ENCODE data around the gene HEATR1.
"Not testable (repeated sequence)": the region's sequence is repeated elsewhere in the genome, so short reads cannot be mapped to it uniquely, and the experiment has no call there.

The HEATR1 gene

DNA sequence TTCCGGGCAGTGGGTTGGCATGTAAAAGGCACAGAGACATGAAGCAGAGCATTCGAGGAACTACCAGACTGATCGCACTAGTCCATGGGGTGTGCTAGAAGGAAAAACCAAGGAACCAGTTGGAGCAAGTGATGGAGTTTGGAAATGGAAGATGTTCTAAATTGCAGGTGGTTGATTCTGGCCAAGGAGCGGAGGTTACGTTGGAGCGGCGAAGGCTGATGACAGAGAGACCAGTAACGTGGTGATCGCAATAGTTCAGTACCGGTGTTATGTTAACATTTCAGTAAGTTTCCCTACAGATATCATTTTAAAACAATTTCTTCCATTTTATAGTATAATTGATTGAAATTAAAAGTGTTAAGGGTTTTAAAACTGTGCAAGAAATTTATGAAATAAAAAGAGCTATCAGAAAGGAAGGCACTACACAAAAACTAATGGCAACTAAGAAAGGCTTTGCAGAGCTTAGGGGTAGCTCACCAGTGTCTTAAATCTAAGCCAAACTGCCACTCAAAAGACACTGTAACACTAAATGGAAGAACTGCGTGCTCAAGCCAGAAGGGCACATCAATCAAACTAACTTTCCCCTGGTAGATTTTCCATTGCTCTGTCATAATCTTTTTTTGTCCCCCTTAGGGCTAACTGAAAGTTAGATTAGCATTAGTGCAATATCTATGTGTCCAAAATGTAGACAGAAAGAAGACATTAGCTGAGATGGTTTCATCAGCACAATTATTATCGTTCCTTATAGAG, 11.3 kb upstream of the HEATR1 start:
- H3K4me3 ChIP-seq (ENCODE audit: low read length), result no peak overlapping the region
- no peak for TF ChIP-seq ZNF274 (IDR thresholded peaks at IDR 0.05; ENCODE audit: low read depth, low read length)

DNA sequence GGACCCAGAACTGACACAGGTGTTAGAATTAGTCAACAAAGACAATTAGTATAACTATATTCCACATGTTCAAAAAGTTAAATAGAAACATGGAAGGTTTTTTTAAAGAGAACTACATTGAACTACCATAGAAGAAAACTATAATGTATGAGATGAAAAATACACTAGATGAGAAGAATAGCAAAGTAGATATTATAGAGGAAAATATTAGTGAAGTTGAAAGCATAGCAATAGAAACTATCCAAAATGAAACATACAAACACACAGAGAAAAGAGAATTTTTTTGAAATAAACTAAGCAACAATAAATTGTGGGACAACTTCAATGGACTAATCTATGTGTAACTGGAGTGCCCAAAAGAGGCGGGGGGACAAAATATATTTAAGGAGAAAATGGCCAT, 8.0 kb upstream of the HEATR1 start:
- TF ChIP-seq ZNF274 (IDR thresholded peaks at IDR 0.05; ENCODE audit: low read depth, low read length), result no peak
- H3K4me3 ChIP-seq (ENCODE audit: low read length), result no peak overlapping the region

DNA sequence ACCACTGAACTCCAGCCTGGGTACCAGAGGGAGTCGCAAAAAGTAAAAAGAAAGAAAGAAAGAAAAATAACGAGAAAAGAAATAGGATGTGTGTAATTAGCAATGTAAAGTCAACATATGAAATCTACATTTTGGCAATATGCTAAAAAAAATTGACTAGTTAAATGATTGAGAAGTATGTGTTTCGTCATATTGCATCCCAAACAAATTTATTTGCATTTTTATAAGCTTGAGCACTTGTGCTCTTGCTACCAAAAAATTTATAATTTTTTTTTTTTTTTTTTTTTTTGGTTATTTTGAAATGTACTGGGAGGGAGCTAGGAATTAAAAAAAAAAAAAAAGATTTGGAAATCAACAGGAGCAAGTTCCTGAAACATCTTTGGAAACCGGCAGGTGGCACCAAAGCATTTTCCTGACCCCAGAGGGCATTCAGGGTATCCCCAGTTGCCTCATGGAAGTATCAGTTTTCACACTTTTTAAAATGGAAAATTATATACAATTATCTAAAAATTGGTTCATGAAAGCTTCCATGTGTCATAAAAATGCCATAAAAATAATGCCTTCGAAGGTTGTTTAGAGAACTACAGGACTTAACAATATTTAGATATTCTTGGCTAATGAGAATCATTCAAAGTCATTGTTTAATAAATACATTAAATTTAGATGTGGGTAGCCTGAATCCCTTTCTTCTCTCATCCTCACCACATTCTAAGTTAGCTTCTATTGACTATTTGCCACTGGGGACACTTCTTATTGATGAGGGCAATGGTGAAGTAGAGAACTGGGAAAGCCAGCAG, 4.8 kb upstream of the HEATR1 start:
- H3K4me3 ChIP-seq (ENCODE audit: low read length), result no peak overlapping the region
- no peak for TF ChIP-seq ZNF274 (IDR thresholded peaks at IDR 0.05; ENCODE audit: low read depth, low read length)

DNA sequence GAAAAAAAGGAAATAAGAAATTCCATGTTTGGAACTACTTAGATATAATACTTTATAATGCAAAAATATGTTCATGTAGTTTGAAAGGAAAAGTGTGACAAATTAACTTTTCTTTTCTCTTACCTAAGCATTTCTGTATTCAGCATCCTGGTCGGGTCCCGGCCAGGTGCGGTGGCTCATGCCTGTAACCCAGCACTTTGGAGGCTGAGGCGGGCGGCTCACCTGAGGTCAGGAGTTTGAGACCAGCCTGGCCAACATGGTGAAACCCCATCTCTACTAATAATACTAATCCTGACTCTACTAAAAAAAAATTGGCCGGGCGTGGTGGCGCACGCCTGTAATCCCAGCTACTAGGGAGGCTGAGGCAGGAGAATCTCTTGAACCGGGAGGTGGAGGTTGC, 3.3 kb upstream of the HEATR1 start:
- not testable (repeated sequence) for H3K4me3 ChIP-seq (ENCODE audit: low read length)

DNA sequence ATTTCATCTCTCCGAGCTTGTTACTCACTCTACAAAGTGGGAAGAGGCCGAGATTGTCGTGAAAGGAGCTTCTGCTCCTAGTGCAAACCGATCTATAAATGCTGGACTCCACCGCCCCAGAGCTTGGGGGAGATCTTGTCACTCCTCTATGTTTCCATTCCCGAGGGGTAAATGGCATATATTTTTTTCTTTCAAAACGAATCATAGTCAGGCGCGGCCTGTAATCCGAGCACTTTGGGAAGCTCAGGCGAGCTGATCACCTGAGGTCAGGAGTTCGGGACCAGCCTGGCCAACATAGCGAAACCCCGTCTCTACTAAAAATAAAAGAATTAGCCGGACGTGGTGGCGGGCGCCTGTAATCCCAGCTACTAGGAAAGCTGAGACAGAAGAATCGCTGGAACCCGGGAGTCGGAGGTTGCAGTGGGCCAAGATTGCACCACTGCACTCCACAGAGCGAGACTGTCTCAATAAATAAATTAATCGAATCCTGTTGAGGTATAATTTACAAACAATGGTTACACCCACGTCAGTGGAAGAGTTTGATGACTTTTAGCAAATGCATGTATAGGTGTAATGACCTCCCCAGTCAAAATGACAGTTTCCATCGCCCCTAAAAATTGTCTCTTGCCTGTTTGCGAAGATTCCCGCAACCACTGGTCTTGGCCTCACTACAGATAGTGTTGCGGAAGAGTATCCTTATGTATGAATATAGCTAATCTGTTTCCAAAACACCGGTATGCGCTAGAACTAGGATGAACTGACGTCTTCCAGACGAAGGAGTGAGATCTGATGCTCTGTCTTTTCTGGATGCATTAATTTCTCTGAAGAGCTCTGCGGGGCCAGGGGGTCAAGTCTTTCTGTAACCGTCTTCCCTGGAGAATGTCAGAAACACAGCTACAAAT, 840 bp upstream of the HEATR1 start:
- TF ChIP-seq ZNF274 (IDR thresholded peaks at IDR 0.05; ENCODE audit: low read depth, low read length), result no peak
- peak overlapping the region; percentile 96 for H3K4me3 ChIP-seq (ENCODE audit: low read length)

DNA sequence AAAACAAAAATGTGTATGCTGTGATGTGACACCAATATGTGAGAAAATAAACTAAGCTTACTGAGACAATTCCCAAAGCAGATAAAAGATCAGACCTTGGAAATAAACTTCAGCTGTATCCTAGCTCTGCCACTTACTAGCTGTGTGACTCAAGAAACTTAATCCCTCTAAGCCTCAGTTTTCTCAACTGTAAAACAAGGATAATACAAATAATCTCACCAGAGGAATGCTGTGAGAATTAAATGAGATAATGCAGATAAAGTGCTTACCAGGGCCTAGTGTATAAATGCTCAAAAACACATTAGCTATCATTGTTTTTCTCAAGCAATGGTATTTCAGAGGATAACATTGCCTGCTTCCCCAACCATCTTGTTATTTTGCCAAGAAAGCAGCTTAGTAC, 2.1 kb downstream of the HEATR1 start:
- no peak overlapping the region for H3K4me3 ChIP-seq (ENCODE audit: low read length)

DNA sequence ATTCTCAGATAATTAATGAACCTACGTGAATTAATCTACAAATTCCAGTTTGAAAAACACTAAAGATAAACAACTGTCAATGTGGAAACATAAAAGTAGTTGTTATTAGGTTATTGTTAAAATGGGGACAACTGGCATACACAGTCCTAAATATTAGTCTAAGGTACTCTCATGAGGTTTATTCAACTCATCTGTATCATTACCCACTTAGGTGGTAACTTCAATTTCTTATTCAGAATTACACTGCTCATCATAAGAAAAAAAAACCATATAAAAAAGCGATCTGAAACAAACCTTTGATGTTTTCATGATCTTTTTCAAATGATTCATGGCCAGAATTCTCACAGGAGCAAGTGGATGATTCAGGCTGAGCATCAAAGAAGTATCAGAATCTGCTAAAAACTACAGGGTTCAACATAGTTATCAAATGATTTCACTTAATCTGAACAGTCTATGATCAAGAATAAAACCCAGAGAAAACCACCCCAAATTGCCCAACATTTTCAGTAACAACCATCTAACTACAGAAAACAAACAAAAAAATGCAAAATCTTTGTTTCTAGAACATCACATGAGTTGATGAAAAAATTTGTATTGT, 13.7 kb downstream of the HEATR1 start:
- no peak for TF ChIP-seq ZNF274 (IDR thresholded peaks at IDR 0.05; ENCODE audit: low read depth, low read length)
- H3K4me3 ChIP-seq (ENCODE audit: low read length), result no peak overlapping the region

More for the DNA sequence above, 2.1 kb downstream of the HEATR1 start:
- TF ChIP-seq ZNF274 (IDR thresholded peaks at IDR 0.05; ENCODE audit: low read depth, low read length), result no peak

DNA sequence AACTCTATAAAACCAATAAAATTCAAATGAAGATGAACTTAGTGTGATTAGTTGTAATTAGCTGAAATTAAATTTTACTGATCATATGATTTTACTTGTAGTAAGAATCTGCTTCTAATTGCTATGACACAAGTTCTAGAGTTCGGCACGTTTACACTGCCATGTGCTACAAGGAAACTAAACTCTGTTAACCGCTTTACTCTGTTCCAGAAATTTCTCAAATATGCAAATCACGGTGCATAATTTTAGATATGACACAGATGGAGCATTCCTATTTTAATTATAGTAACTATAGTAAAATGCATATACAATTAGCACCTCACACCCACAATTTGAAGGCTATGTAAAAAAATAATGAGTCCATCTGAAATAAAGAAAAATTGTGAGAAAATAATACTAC, 14.8 kb downstream of the HEATR1 start:
- H3K4me3 ChIP-seq (ENCODE audit: low read length), result no peak overlapping the region
- no peak for TF ChIP-seq ZNF274 (IDR thresholded peaks at IDR 0.05; ENCODE audit: low read depth, low read length)

DNA sequence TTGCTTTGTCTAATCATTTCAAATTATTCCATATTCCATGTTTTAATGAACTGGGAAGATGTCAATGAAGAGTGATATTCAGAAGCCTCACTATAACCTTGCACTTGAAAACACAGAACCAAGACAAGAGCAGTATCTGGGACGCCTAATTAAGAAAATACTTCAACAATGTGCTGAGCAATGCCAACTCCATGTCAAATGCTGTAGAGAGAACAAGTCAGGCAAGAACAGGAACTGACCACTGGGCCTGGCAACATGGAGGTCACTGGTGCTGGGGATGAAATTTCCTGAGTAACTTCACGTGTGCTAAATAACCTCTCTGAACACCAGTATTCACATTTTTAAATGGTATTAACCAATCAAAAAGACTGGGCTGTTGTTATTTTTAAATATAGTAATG, 22.8 kb downstream of the HEATR1 start:
- no peak overlapping the region for H3K4me3 ChIP-seq (ENCODE audit: low read length)
- TF ChIP-seq ZNF274 (IDR thresholded peaks at IDR 0.05; ENCODE audit: low read depth, low read length), result no peak

DNA sequence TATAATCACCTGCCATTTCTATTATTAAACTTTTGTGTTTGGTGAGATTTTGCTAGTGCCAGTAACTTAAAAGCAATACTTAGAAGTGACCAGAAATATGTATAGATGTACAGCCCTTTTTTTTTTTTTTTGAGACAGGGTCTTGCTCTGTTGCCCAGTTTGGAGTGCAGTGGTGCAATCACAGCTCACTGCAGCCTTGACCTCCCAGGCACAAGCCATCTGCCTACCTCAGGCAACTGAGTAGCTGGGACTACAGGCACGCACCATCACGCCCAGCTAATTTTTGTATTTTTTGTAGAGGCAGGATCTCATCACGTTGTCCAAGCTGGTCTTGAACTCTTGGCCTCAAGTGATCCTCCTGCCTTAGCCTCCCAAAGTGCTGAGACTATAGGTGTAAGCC, 23.9 kb downstream of the HEATR1 start:
- not testable (repeated sequence) for H3K4me3 ChIP-seq (ENCODE audit: low read length)

DNA sequence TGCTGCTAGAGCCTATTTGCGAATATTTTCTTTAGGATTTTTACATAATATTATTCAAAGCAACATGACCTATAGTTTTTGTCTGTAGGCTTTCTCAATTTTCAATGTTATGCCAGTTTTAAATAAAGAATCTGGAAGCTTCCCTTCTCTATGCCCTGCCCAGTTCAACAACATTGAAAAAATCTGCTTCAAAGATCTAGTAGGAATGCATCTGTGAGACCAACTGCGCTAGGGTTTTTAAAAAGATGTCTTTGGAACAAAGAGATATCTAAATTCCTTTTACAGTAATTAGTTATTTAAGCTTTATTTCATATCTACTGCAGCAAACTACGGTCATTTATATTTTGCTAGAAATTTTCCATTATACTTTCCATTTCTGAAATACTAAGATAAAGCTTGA, 25.7 kb downstream of the HEATR1 start:
- no peak overlapping the region for H3K4me3 ChIP-seq (ENCODE audit: low read length)
- TF ChIP-seq ZNF274 (IDR thresholded peaks at IDR 0.05; ENCODE audit: low read depth, low read length), result no peak

DNA sequence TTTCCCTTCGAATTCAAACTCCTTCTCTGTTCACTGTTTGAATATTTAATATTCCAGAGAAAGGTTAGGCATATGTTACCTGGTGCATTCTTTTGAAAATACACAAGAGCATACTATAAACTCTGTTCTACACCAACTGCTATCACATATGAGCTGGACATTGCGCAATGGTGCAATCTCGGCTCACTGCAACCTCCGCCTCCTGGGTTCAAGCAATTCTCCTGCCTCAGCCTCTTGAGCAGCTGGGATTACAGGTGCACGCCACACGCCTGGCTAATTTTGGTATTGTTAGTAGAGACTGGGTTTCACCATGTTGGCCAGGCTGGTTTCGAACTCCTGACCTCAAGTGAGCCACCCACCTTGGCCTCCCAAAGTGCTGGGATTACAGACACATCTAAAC, 27.3 kb downstream of the HEATR1 start:
- not testable (repeated sequence) for H3K4me3 ChIP-seq (ENCODE audit: low read length)

DNA sequence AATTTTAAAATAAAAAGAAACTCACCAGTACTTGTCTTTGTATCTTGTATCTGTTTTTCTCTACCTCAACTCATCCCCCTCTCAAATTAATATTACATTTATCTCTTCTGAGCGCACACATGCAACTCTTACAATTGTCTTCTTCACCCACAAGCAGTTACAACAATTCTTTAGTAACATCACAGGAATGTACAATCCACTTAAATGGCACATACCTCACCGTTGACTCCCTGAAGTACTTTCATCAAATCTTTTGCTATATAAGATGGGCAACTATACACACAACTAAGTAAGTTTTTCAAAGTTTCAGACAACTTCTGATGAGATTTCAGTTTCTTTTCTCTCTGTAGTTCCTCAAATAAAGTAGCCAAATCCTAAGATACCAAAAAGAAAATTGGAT, 28.3 kb downstream of the HEATR1 start:
- H3K4me3 ChIP-seq (ENCODE audit: low read length), result no peak overlapping the region
- no peak for TF ChIP-seq ZNF274 (IDR thresholded peaks at IDR 0.05; ENCODE audit: low read depth, low read length)

DNA sequence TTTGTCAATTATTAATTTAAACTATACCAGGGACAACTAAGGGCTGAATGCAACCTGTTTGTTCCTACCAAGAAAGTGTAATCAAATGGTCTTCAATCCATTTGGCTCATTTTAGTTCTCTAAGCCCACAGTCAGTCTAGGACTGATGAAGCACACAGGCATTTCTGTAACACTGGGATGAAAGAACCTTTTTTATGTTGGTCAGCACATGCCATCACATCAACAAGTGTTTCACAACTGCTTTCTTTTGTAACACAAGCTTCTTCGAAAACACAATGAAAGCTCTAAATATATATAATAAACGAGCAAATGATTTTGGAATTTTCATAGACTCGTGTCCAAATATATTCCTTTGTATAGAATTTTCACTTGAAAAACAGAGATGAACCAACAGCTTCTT, 28.8 kb downstream of the HEATR1 start:
- TF ChIP-seq ZNF274 (IDR thresholded peaks at IDR 0.05; ENCODE audit: low read depth, low read length), result no peak
- H3K4me3 ChIP-seq (ENCODE audit: low read length), result no peak overlapping the region

Measured in GM08714 (cell line).